GM08714 (cell line): Measurements from ENCODE around the gene DPH6.
"Not testable (repeated sequence)": the region's sequence is repeated elsewhere in the genome, so short reads cannot be mapped to it uniquely, and the experiment has no call there.

Experiments
- H3K4me3 ChIP-seq: fragments of 200-500 bp; sonication (Bioruptor generic); 2 replicates; pipeline ENCODE4 v1.5.1; 2014; ENCODE audit warnings: mild to moderate bottlenecking, low read length, inconsistent platforms
- ZNF274 ChIP-seq: IDR thresholded peaks from 2 replicates; pipeline ENCODE4 v1.6.1; 2012; ENCODE audit warnings: mild to moderate bottlenecking, low read depth, low read length

The DPH6 gene

DNA sequence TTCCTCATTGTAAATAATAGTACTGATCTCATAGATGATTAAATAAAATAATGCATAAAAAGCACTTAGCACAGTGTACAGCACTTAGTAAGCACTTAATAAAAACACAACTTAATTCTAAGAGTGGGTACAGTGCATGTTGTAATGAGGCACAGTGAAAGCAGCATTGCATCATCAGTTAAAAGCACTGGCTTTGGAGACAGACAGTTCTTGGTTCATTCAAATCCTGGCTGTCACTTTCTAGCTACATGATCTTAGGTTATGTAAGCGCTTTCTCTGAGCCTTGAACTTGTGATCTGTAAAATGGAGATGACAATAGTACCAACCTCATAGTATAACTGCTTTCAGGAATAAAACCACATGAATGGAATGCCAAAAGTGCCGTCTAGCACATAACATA, 151.5 kb downstream of the DPH6 start:
- no peak for TF ChIP-seq ZNF274

DNA sequence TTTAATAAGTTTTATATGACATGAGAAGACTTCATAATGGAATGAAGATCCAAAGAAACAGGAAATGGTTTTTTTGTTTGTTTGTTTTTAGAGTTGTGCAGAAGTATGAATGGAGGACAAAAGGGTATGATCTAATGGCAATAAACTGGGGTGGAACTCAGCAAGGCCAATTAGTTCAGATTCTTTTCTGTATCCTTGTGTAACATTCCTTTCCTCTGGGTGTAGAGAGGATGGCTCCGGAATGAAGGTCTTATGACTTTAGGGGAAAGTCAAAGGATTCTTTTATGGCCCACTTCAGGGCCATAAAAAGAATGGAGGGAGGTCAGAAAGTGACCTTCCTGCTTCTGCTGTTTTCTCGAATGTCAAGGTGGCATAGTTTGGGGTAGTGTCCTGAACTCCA, 152.6 kb downstream of the DPH6 start:
- TF ChIP-seq ZNF274 = no peak

More for the DNA sequence above, 151.5 kb downstream of the DPH6 start:
- H3K4me3 ChIP-seq = no peak overlapping the region

DNA sequence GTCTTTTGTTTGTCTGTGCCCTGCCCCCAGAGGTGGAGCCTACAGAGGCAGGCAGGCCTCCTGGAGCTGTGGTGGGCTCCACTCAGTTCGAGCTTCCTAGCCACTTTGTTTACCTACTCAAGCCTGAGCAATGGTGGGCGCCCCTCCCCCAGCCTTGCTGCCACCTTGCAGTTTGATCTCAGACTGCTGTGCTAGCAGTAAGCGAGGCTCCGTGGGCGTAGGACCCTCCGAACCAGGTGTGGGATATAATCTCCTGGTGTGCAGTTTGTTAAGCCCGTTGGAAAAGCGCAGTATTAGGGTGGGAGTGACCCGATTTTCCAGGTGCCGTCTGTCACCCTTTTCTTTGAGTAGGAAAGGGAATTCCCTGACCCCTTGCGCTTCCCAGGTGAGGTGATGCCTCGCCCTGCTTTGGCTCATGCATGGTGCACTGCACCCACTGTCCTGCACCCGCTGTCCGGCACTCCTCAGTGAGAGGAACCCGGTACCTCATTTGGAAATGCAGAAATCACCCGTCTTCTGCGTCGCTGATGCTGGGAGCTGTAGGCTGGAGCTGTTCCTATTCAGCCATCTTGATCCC, 154.5 kb downstream of the DPH6 start:
- H3K4me3 ChIP-seq = not testable (repeated sequence)

More for the DNA sequence above, 152.6 kb downstream of the DPH6 start:
- no peak overlapping the region for H3K4me3 ChIP-seq

DNA sequence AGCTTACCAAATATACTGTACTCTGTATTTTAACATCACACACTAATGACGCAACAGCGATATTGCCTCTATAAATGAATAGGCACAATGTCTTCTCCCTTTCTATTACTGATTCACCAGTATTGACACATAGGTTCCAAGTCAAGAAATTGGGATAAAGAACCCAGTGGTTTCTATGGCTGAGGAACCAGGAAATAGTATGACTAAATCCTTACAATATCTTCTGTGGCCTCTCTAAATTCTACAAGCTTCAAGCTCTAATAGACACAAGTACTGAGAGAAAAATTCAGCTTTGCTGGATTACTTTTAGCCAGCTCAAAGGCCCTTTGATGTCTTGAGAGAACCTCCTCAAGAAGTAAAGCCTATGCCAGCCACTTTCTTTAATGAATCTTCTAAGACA, 162.5 kb downstream of the DPH6 start:
- no peak overlapping the region for H3K4me3 ChIP-seq
- no peak for TF ChIP-seq ZNF274

DNA sequence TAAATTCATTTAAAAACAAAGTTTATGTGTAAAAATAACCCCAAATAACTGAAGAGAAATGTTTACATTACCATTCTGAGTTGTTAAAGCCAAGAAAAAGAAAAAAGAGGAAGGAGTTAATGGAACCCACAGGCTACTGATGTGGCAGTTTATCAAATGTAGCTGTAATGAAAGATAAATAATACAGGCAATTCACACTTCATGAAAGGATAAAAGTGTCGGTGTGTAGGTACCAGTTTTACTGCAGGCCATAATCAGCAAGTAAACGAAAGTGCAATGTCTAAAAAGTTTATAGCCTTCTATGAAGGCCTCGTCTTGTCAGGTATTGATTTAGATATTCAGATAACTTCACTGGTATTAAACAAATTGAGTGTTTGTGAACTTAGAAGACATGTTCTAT, 164.6 kb downstream of the DPH6 start:
- TF ChIP-seq ZNF274 = no peak
- no peak overlapping the region for H3K4me3 ChIP-seq

DNA sequence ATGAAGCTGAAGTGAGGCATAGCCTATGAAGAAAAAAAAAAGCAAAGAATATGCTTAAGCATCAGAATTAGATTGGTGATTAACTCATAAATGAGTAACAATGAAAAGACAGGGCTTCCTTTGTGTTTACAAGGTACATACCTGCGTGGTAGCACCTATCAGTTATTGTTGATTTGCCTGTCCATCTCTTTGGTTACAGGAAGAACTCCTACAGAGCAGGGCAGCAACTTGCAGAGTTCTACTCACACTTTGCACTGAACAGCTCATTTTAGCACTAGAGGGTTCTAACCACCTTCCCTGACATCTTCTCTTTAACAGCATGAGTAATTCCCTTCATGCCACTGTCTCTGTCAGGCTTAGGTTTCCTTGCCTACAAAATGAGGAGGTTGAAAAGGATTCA, 166.0 kb downstream of the DPH6 start:
- no peak for TF ChIP-seq ZNF274
- no peak overlapping the region for H3K4me3 ChIP-seq

DNA sequence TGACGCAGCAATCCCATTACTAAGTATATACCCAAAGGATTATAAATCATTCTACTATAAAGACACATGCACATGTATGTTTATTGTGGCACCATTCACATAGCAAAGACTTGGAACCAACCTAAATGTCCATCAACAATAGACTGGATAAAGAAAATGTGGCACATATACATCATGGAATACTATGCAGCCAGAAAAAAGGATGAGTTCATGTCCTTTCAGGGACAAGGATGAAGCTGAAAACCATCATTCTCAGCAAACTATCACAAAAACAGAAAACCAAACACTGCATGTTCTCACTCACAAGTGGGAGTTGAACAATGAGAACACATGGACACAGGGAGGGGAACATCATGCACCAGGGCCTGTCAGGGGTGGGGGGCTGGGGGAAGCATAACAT, 167.5 kb downstream of the DPH6 start:
- not testable (repeated sequence) for H3K4me3 ChIP-seq

DNA sequence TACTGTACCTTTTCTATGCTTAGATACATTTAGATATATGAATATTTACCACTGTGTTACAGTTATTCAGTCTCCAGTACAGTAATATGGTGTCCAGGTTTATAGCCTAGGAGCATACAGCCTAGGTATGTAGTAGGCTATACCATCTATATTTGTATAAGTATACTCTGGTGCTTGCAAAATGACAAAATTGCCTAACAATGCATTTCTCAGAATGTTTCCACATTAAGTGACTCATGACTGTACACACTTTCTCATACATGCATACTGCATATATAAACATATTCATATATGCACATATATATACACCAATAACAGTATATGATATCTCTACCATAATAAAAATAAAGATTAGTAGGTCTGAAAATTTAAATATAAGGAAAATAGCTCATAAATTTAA, 169.3 kb downstream of the DPH6 start:
- no peak for TF ChIP-seq ZNF274

DNA sequence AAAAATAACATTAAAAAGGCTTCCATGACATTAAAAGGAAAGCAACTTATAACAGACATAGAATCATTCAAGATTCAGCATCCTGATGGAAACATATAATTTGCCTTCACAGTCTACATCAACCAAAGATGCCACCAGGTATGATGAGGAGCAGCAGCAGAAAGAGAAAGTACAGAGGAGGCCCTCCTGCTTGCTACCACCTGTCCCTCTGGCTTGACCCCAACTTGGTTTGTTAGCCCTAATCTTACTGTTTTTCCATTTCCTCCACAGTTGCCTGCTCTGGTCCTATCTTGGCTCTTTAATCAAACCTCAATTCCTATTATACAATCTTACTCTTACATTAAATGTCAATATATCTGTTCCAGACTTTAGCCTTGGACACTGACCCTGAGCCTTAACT, 171.3 kb downstream of the DPH6 start:
- TF ChIP-seq ZNF274 = no peak
- no peak overlapping the region for H3K4me3 ChIP-seq

More for the DNA sequence above, 169.3 kb downstream of the DPH6 start:
- no peak overlapping the region for H3K4me3 ChIP-seq

DNA sequence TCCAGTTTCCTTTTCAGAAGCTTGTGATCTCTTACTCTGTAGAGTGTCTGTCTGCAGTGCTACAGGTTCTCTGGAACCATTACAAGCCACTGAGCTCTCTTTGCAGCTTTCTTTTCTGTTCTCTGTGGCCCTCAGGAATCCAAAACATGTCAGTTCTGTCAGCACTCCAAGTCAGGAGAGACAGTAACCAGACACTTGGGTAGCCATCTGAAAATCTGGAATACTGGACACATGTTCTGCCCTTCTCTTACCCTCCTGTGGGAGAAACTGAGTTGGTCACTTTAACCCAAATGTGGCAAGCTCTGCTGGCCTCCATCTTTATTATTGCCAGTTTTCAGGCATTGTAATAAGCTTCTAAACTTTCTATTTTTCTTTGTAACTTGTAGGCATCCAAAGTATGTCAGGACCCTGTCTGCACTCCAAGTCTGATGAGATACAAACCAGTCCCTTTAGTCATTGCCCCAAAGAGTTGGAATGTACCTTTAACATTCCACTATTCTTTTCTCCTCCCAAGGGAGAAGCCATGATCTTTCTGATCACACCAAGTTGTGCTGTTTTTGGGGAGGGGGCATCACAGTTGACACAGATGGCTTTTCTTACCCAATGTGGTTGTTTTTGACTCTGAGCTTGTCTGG, 183.7 kb downstream of the DPH6 start:
- no peak for TF ChIP-seq ZNF274
- no peak overlapping the region for H3K4me3 ChIP-seq

DNA sequence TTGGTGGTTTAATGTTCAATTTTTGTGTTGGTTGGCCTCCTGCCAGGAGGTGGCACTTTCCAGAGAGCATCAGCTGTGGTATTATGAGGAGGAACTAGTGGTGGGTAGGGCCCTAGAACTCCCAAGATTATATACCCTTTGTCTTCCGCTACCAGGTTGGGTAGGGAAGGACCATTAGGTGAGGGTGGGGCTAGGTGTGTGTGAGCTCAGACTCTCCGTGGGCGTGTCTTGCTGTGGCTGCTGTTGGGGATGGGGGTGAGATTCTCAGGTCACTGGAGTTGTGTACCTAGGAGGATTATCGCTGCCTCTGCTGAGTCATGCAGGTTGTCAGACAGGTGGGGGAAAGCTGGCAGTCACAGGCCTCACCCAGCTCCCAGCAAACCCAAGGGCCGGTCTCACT, 187.1 kb downstream of the DPH6 start:
- no peak for TF ChIP-seq ZNF274
- no peak overlapping the region for H3K4me3 ChIP-seq

DNA sequence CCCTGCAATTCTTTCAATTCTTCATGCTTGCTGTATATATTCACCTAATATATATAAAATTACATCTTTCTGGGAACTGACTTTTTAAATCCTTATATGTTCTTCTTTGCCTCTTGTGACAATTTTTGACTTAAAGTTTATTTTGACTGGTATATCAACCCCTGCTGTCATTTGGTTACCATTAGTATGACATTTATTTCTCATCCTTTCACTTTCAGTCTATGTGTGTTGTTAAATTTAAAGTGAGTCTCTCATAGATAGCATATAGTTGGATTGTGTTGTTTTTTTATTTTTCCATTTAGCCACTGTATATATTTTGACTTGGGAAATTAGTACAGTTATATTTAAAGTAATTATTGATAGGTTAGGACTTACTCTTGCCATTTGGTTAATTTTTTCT, 194.9 kb downstream of the DPH6 start:
- TF ChIP-seq ZNF274 = no peak
- H3K4me3 ChIP-seq = no peak overlapping the region

DNA sequence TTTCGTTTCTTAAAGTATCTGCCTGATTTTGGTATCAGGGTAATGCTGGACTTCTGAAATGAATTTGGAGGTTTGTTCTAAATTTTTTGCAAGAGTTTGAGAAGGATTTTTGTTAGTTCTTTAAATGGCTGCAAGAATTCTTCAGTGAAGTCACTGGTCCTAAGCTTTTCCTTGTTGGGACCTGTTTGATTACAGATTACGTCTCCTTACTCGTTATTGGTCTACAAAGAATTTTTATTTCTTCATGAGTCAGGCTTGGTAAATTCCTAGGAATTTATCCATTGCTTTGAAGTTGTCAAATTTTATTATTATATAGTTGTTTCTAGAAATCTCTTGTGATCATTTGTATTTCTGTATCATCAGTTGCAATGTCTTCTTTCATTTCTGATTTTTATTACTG, 196.0 kb downstream of the DPH6 start:
- no peak overlapping the region for H3K4me3 ChIP-seq
- TF ChIP-seq ZNF274 = no peak

DNA sequence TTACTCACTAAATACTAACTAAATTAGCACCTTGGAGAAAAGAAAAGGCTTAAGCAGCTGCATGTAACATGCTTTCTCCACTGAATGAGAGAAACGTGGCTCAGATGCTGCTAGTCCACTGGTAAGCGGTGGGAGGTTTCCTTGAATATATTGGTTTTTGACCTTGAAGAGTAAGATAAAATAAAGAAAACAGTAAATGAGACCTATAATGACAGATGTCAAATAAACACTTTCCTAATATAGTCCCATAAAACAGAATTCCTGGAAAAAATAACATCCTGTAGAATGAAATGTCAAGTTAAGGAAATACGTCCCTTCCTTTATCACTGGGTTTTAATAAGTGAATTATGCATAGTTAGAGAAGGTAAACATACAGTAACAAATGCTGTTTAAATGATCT, 215.0 kb downstream of the DPH6 start:
- no peak for TF ChIP-seq ZNF274
- H3K4me3 ChIP-seq = no peak overlapping the region

DNA sequence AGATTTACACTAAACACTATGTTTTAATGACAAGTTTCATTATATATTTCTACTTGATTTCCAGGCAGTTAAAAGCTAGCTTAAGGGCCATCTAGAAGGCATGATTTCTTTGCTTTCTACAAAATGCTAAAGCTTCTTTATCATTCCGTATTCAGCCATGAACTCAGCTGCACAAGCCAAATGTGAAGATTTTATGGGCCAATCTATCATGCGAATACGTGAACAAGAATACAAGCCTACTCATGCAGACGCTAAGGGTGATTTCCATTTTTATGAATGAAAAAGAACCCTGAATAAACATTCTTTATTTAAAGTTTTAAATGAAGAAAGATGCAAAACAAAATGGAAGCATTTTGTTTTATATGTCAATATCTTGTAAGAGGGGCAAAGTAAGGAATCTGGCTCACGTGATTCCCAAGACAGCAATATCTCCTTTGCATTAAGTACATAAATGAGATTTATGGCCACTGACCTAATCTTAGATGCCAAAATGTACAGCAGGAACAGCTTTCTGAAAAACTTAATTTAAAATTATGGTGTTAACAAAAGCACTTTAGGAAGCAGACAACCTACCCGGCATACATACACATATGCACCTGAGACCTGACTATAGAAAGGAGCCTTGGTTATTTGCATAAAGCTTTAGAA, 215.8 kb downstream of the DPH6 start:
- TF ChIP-seq ZNF274 = no peak
- no peak overlapping the region for H3K4me3 ChIP-seq
